Mesothelial cell of epicardium (in vitro differentiated cells): ENCODE measurements around the gene NFATC1. TPM values are rescaled to one million over a fixed set of nuclear protein-coding genes. Genes with fewer than 3 reads are reported as not detected.

Source experiments
- DNase-seq, 2 experiments: peaks; one replicate each; pipeline ENCODE4 v3.0.0; 2021; ENCODE audit warnings: low spot score in 2 of 2; ENCODE audit not compliant: unreplicated experiment in 2 of 2
- H3K27ac Mint-ChIP-seq: 2 replicates; pipeline ENCODE4 v1.8.0; 2021; ENCODE audit warnings: mixed read lengths
- H3K27me3 Mint-ChIP-seq: 2 replicates; pipeline ENCODE4 v1.8.0; 2021; ENCODE audit warnings: low read depth, mixed read lengths
- H3K36me3 Mint-ChIP-seq: 2 replicates; pipeline ENCODE4 v1.8.0; 2021; ENCODE audit warnings: mixed read lengths
- H3K4me1 Mint-ChIP-seq: 2 replicates; pipeline ENCODE4 v1.8.0; 2021; ENCODE audit warnings: mixed read lengths
- H3K4me3 Mint-ChIP-seq: 2 replicates; pipeline ENCODE4 v1.8.0; 2021; ENCODE audit warnings: mild to moderate bottlenecking, moderate library complexity, mixed read lengths
- H3K9me3 Mint-ChIP-seq: 2 replicates; pipeline ENCODE4 v1.8.0; 2021; ENCODE audit warnings: mixed read lengths
- CTCF ChIP-seq: fragments of 200-600 bp; sonication (generic); IDR thresholded peaks from one replicate; pipeline ENCODE4 v1.5.0; 2021; ENCODE audit warnings: antibody characterized with exemption; ENCODE audit not compliant: unreplicated experiment
- total RNA-seq: library from RNA; stranded (reverse); gene quantifications from 3 replicates; pipeline ENCODE4 v1.2.1, GENCODE V29; 2021

Gene NFATC1
- total RNA-seq, 1 donor from 2014 or later, result 13.4 TPM

- TF ChIP-seq CTCF, result no peak
- no peak overlapping the region for H3K27ac Mint-ChIP-seq
- H3K36me3 Mint-ChIP-seq, result peaks cover 5% of the 10 kb centered on the region
- no peak overlapping the region for H3K4me3 Mint-ChIP-seq
- no peak for DNase-seq
- no peaks in the 10 kb centered on the region for H3K9me3 Mint-ChIP-seq
- no peaks in the 10 kb centered on the region for H3K27me3 Mint-ChIP-seq
- no peaks in the 10 kb centered on the region for H3K4me1 Mint-ChIP-seq
Measured at GRCh38 chr18:79476918-79477571, 81.3 kb downstream of the NFATC1 start.

- H3K4me3 Mint-ChIP-seq, result no peak overlapping the region
- no peaks in the 10 kb centered on the region for H3K9me3 Mint-ChIP-seq
- peaks cover 2% of the 10 kb centered on the region for H3K36me3 Mint-ChIP-seq
- no peak overlapping the region for H3K27ac Mint-ChIP-seq
- no peak for DNase-seq
- H3K4me1 Mint-ChIP-seq, result no peaks in the 10 kb centered on the region
- TF ChIP-seq CTCF, result no peak
- H3K27me3 Mint-ChIP-seq, result no peaks in the 10 kb centered on the region
Measured at GRCh38 chr18:79477711-79478483, 82.2 kb downstream of the NFATC1 start.

GRCh38 chr18:79478484-79479115, 82.9 kb downstream of the NFATC1 start:
- Mint-ChIP-seq H3K36me3 (no peaks in the 10 kb centered on the region), H3K4me1 (no peaks in the 10 kb centered on the region), H3K9me3 (no peaks in the 10 kb centered on the region), H3K27ac (no peak overlapping the region), H3K27me3 (no peaks in the 10 kb centered on the region), H3K4me3 (no peak overlapping the region)
- no peak for DNase-seq
- TF ChIP-seq CTCF, result no peak

- Mint-ChIP-seq H3K4me1 (peaks cover under 1% of the 10 kb centered on the region), H3K27me3 (no peaks in the 10 kb centered on the region), H3K9me3 (no peaks in the 10 kb centered on the region), H3K4me3 (no peak overlapping the region), H3K36me3 (no peaks in the 10 kb centered on the region), H3K27ac (no peak overlapping the region)
- no peak for TF ChIP-seq CTCF
- no peak for DNase-seq
Measured at GRCh38 chr18:79479116-79479760, 83.5 kb downstream of the NFATC1 start.

- no peaks in the 10 kb centered on the region for H3K9me3 Mint-ChIP-seq
- DNase-seq, result peak in 1 of 2 experiments; percentile 15
- no peak for TF ChIP-seq CTCF
- H3K36me3 Mint-ChIP-seq, result no peaks in the 10 kb centered on the region
- H3K27ac Mint-ChIP-seq, result no peak overlapping the region
- no peaks in the 10 kb centered on the region for H3K27me3 Mint-ChIP-seq
- peaks cover 4% of the 10 kb centered on the region for H3K4me1 Mint-ChIP-seq
- H3K4me3 Mint-ChIP-seq, result no peak overlapping the region
Measured at GRCh38 chr18:79479761-79480161, 84.0 kb downstream of the NFATC1 start.
